GM13976 (cell line): Measurements from ENCODE around the gene RBM33.

Experiments used
- DNase-seq: peaks from one replicate; pipeline ENCODE4 v3.0.0; 2012; ENCODE audit warnings: low spot score
- CTCF ChIP-seq: IDR thresholded peaks from 2 replicates; pipeline ENCODE4 v1.5.1; 2012; ENCODE audit warnings: borderline replicate concordance, mild to moderate bottlenecking; ENCODE audit not compliant: insufficient read depth; ENCODE audit errors: extremely low read depth, missing control alignments, control extremely low read depth
- in situ Hi-C: fragments of 300-500 bp; cut with MboI; formaldehyde crosslinking; loops from one replicate; pipeline ENCODE4 v1.12.0; 2022; ENCODE audit warnings: low sequenced_read_pairs, mixed read lengths, inconsistent platforms; ENCODE audit not compliant: unreplicated experiment

The RBM33 gene

GRCh38 chr7:155713384-155713783 lies 68.9 kb downstream of the RBM33 start:
- in situ Hi-C loops, result no loop called here
- TF ChIP-seq CTCF, result no peak
- no peak for DNase-seq

- in situ Hi-C loops, result no loop called here
- TF ChIP-seq CTCF, result no peak
- no peak for DNase-seq
These were observed 70.2 kb downstream of the RBM33 start for GRCh38 chr7:155714702-155715101.

- in situ Hi-C loops, result no loop called here
- no peak for DNase-seq
- no peak for TF ChIP-seq CTCF
These were observed 70.8 kb downstream of the RBM33 start for GRCh38 chr7:155715111-155715805.

- in situ Hi-C loops, result no loop called here
- TF ChIP-seq CTCF, result no peak
These were observed 72.7 kb downstream of the RBM33 start for GRCh38 chr7:155717010-155717744.

GRCh38 chr7:155721056-155721455 lies 76.6 kb downstream of the RBM33 start:
- in situ Hi-C loops, result no loop called here
- no peak for DNase-seq
- TF ChIP-seq CTCF, result no peak

More at GRCh38 chr7:155717010-155717744, 72.7 kb downstream of the RBM33 start:
- no peak for DNase-seq

- no peak for TF ChIP-seq CTCF
- no peak for DNase-seq
- in situ Hi-C loops, result no loop called here
These were observed 77.7 kb downstream of the RBM33 start for GRCh38 chr7:155722118-155722517.
